ENCODE data around the gene HOXB3.

The HOXB3 gene

DNA sequence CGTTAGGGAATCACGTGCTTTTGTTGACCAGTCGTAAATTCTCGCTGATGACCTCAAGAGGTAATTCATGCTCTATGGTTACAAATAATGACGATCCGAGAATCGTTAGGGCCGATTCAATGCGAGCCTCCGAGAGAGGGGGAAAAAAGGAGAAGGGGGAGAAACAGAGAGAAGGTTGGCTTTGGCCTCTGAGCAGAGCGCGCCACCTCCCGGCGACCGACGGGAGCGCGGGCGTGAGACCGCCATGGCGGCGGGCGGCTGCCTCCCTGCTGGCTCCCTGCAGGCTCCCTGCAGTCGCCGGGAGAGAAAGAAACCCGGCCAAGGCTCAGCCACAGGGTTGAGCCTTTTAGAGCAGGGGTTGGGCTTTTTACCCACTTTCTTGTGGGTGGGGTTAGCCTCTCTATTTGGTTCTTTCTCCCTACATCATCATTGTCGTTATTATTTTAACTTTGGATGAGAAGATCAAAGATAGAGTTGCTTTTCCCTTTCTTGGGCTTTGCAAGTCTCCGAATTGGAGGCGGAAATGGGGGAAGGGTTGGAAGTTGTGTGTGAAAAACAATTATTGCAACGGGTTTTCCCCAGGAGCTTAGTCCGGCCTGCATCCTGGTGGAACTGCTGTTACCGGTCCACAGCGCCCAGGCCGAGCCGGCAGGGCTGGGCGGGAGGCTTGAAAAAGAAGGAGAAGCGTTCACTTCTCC is 3.9 kb upstream of the HOXB3 start (continued):
- TF ChIP-seq ZNF521 (tag by site-specific recombination; IDR thresholded peaks at IDR 0.05) (no peak), ZNF341 (tag by site-specific recombination; IDR thresholded peaks at IDR 0.05; ENCODE audit: low read depth) (peak; percentile 26; the same call in 1 of the 2 replicates), PATZ1 (tag by site-specific recombination; IDR thresholded peaks at IDR 0.05) (peak; percentile 83), ZNF747 (tag by site-specific recombination; IDR thresholded peaks at IDR 0.05) (no peak), OSR2 (tag by site-specific recombination; IDR thresholded peaks at IDR 0.05) (no peak), ZFP69B (tag by site-specific recombination; IDR thresholded peaks at IDR 0.05) (peak; percentile 76), ZNF626 (tag by site-specific recombination; IDR thresholded peaks at IDR 0.05) (no peak), SALL2 (tag by site-specific recombination; IDR thresholded peaks at IDR 0.05; ENCODE audit: borderline replicate concordance) (no peak), ZNF324 (tag by site-specific recombination; IDR thresholded peaks at IDR 0.05) (no peak), ZNF394 (tag by site-specific recombination; IDR thresholded peaks at IDR 0.05; ENCODE audit: borderline replicate concordance) (peak; percentile 20; the same call in 1 of the 2 replicates), ZNF214 (tag by site-specific recombination; IDR thresholded peaks at IDR 0.05; ENCODE audit: borderline replicate concordance) (no peak), ZNF623 (tag by site-specific recombination; IDR thresholded peaks at IDR 0.05) (no peak), KLF8 (tag by site-specific recombination; IDR thresholded peaks at IDR 0.05) (peak; percentile 66), ZNF610 (tag by site-specific recombination; IDR thresholded peaks at IDR 0.05; ENCODE audit: borderline replicate concordance) (no peak), SP3 (tag by site-specific recombination; IDR thresholded peaks at IDR 0.05) (peak; percentile 67), ZNF621 (tag by site-specific recombination; IDR thresholded peaks at IDR 0.05) (no peak), ZNF404 (tag by site-specific recombination; IDR thresholded peaks at IDR 0.05) (no peak), ZSCAN5A (tag by site-specific recombination; IDR thresholded peaks at IDR 0.05) (no peak), OVOL3 (tag by site-specific recombination; IDR thresholded peaks at IDR 0.05) (no peak), GFI1B (tag by site-specific recombination; IDR thresholded peaks at IDR 0.05) (no peak)
- TF ChIP-seq, protein P1, sequence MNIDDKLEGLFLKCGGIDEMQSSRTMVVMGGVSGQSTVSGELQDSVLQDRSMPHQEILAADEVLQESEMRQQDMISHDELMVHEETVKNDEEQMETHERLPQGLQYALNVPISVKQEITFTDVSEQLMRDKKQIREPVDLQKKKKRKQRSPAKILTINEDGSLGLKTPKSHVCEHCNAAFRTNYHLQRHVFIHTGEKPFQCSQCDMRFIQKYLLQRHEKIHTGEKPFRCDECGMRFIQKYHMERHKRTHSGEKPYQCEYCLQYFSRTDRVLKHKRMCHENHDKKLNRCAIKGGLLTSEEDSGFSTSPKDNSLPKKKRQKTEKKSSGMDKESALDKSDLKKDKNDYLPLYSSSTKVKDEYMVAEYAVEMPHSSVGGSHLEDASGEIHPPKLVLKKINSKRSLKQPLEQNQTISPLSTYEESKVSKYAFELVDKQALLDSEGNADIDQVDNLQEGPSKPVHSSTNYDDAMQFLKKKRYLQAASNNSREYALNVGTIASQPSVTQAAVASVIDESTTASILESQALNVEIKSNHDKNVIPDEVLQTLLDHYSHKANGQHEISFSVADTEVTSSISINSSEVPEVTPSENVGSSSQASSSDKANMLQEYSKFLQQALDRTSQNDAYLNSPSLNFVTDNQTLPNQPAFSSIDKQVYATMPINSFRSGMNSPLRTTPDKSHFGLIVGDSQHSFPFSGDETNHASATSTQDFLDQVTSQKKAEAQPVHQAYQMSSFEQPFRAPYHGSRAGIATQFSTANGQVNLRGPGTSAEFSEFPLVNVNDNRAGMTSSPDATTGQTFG (tag by site-specific recombination; IDR thresholded peaks at IDR 0.05; ENCODE audit: borderline replicate concordance), result no peak
- TF ChIP-seq, protein P2, sequence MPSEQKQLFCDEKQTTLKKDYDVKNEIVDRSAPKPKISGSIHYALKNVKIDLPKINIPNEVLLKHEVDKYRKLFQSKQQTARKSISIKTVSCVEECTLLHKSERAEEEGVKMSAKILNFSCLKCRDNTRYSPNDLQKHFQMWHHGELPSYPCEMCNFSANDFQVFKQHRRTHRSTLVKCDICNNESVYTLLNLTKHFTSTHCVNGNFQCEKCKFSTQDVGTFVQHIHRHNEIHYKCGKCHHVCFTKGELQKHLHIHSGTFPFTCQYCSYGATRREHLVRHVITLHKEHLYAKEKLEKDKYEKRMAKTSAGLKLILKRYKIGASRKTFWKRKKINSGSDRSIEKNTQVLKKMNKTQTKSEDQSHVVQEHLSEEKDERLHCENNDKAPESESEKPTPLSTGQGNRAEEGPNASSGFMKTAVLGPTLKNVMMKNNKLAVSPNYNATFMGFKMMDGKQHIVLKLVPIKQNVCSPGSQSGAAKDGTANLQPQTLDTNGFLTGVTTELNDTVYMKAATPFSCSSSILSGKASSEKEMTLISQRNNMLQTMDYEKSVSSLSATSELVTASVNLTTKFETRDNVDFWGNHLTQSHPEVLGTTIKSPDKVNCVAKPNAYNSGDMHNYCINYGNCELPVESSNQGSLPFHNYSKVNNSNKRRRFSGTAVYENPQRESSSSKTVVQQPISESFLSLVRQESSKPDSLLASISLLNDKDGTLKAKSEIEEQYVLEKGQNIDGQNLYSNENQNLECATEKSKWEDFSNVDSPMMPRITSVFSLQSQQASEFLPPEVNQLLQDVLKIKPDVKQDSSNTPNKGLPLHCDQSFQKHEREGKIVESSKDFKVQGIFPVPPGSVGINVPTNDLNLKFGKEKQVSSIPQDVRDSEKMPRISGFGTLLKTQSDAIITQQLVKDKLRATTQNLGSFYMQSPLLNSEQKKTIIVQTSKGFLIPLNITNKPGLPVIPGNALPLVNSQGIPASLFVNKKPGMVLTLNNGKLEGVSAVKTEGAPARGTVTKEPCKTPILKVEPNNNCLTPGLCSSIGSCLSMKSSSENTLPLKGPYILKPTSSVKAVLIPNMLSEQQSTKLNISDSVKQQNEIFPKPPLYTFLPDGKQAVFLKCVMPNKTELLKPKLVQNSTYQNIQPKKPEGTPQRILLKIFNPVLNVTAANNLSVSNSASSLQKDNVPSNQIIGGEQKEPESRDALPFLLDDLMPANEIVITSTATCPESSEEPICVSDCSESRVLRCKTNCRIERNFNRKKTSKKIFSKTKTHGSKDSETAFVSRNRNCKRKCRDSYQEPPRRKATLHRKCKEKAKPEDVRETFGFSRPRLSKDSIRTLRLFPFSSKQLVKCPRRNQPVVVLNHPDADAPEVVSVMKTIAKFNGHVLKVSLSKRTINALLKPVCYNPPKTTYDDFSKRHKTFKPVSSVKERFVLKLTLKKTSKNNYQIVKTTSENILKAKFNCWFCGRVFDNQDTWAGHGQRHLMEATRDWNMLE (tag by site-specific recombination; conservative IDR thresholded peaks at IDR 0.05; ENCODE audit: low read depth), result no peak
- TF ChIP-seq, protein P3, sequence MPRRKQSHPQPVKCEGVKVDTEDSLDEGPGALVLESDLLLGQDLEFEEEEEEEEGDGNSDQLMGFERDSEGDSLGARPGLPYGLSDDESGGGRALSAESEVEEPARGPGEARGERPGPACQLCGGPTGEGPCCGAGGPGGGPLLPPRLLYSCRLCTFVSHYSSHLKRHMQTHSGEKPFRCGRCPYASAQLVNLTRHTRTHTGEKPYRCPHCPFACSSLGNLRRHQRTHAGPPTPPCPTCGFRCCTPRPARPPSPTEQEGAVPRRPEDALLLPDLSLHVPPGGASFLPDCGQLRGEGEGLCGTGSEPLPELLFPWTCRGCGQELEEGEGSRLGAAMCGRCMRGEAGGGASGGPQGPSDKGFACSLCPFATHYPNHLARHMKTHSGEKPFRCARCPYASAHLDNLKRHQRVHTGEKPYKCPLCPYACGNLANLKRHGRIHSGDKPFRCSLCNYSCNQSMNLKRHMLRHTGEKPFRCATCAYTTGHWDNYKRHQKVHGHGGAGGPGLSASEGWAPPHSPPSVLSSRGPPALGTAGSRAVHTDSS (tag by site-specific recombination; IDR thresholded peaks at IDR 0.05), result no peak
- TF ChIP-seq, protein P4, sequence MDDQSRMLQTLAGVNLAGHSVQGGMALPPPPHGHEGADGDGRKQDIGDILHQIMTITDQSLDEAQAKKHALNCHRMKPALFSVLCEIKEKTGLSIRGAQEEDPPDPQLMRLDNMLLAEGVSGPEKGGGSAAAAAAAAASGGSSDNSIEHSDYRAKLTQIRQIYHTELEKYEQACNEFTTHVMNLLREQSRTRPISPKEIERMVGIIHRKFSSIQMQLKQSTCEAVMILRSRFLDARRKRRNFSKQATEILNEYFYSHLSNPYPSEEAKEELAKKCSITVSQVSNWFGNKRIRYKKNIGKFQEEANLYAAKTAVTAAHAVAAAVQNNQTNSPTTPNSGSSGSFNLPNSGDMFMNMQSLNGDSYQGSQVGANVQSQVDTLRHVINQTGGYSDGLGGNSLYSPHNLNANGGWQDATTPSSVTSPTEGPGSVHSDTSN (CRISPR knock-in tag; IDR thresholded peaks at IDR 0.05), result no peak
- TF ChIP-seq, protein P5, sequence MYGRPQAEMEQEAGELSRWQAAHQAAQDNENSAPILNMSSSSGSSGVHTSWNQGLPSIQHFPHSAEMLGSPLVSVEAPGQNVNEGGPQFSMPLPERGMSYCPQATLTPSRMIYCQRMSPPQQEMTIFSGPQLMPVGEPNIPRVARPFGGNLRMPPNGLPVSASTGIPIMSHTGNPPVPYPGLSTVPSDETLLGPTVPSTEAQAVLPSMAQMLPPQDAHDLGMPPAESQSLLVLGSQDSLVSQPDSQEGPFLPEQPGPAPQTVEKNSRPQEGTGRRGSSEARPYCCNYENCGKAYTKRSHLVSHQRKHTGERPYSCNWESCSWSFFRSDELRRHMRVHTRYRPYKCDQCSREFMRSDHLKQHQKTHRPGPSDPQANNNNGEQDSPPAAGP (tag by site-specific recombination; IDR thresholded peaks at IDR 0.05), result peak; percentile 86

Data from HEK293 (cell line).